Coronary artery (tissue), 2 donors: ENCODE data around the gene GPR25.

ENCODE experiments used
- DNase-seq: peaks from one replicate; pipeline ENCODE4 v3.0.0-alpha.2; 2017; ENCODE audit warnings: low spot score
- H3K27ac ChIP-seq, 2 donors: fragments of 200-600 bp; sonication (generic); one replicate each; pipeline ENCODE4 v1.5.1; 2016 to 2019
- H3K4me3 ChIP-seq: fragments of 200-600 bp; sonication (generic); 2 replicates; pipeline ENCODE4 v1.5.1; 2016; ENCODE audit warnings: mild to moderate bottlenecking, moderate library complexity
- CTCF ChIP-seq: fragments of 200-600 bp; sonication (generic); IDR thresholded peaks from one replicate; pipeline ENCODE4 v1.5.1; 2019; ENCODE audit warnings: antibody characterized with exemption

Gene GPR25

GRCh38 chr1:200862713-200863415, 9.9 kb upstream of the GPR25 start:
- TF ChIP-seq CTCF = no peak
- Histone ChIP-seq H3K27ac (no peak overlapping the region), H3K4me3 (no peak overlapping the region)
- no peak for DNase-seq

GRCh38 chr1:200866116-200866515, 6.7 kb upstream of the GPR25 start:
- no peak for DNase-seq
- no peak for TF ChIP-seq CTCF
- H3K27ac ChIP-seq = no peak overlapping the region
- H3K4me3 ChIP-seq = no peak overlapping the region

- Histone ChIP-seq H3K27ac (no peak overlapping the region), H3K4me3 (no peak overlapping the region)
- no peak for DNase-seq
- TF ChIP-seq CTCF = no peak
Measured at GRCh38 chr1:200866521-200866920, 6.3 kb upstream of the GPR25 start.

GRCh38 chr1:200867018-200867811, 5.6 kb upstream of the GPR25 start:
- DNase-seq = no peak
- TF ChIP-seq CTCF = no peak
- Histone ChIP-seq H3K4me3 (no peak overlapping the region), H3K27ac (no peak overlapping the region)

GRCh38 chr1:200869376-200869752, 3.4 kb upstream of the GPR25 start:
- TF ChIP-seq CTCF = no peak
- H3K4me3 ChIP-seq = no peak overlapping the region
- H3K27ac ChIP-seq = no peak overlapping the region
- no peak for DNase-seq

GRCh38 chr1:200869753-200870391, 2.9 kb upstream of the GPR25 start:
- Histone ChIP-seq H3K4me3 (no peak overlapping the region), H3K27ac (no peak overlapping the region)
- TF ChIP-seq CTCF = no peak
- DNase-seq = peak; percentile 69
